Measurements from ENCODE around the gene OGT.

- TF ChIP-seq POLR2AphosphoS5 (IDR thresholded peaks at IDR 0.05; ENCODE audit: borderline replicate concordance, low read depth, low read length), result no peak
- TF ChIP-seq FOXP2 (optimal IDR thresholded peaks at IDR 0.05; ENCODE audit: control extremely low read depth, extremely low read length, insufficient read depth), result no peak
- no peak for TF ChIP-seq EZH2 (IDR thresholded peaks at IDR 0.05)
Observed at GRCh38 chrX:71618787-71619186, 85.9 kb downstream of the OGT start.

Measured in SK-N-MC (cell line).